Urinary bladder (tissue), 4 donors: Measurements from ENCODE around the gene ACTMAP. TPM values are rescaled to one million over a fixed set of nuclear protein-coding genes. Genes with fewer than 3 reads are reported as not detected.
"Not testable (repeated sequence)": the region's sequence is repeated elsewhere in the genome, so short reads cannot be mapped to it uniquely, and the experiment has no call there.

ENCODE experiments used
- DNase-seq: peaks from one replicate; pipeline ENCODE4 v3.0.0-alpha.2; 2015; ENCODE audit errors: extremely low spot score
- H3K27ac ChIP-seq: one replicate; pipeline ENCODE4 v1.5.1; 2013; ENCODE audit warnings: low read depth, mild to moderate bottlenecking, moderate library complexity
- H3K36me3 ChIP-seq: one replicate; pipeline ENCODE4 v1.6.1; 2013; ENCODE audit warnings: mild to moderate bottlenecking, moderate library complexity; ENCODE audit not compliant: insufficient read depth
- H3K4me1 ChIP-seq: one replicate; pipeline ENCODE4 v1.6.1; 2013; ENCODE audit warnings: mild to moderate bottlenecking, moderate library complexity; ENCODE audit not compliant: insufficient read depth
- H3K4me3 ChIP-seq: one replicate; pipeline ENCODE4 v1.5.1; 2013; ENCODE audit warnings: low read depth, low read length
- WGBS: extraction: QIAGEN DNeasy Blood & Tissue Kit; methylation state at CpG from one replicate; pipeline ENCODE4 v1.1.7; 2013; 5-methylcytosine and 5-hydroxymethylcytosine counted together
- polyA plus RNA-seq: library from polyadenylated mRNA; stranded (reverse); fragments of 200-250 nt; gene quantifications from one replicate; pipeline ENCODE4 v1.2.3, GENCODE V29; 2013
- total RNA-seq: library from RNA; depleted of rRNA; stranded (reverse); fragments of >200 nt; gene quantifications from one replicate; pipeline ENCODE4 v1.2.3, GENCODE V29; 2014
- donor health status: healthy with polysubstance abuse.
- donor health status: healthy.

The ACTMAP gene
- total RNA-seq (0.79 TPM), polyA plus RNA-seq (5.7 TPM)

GRCh38 chr19:40750058-40750873 is at the start of gene ACTMAP:
ACTMAP (minus strand) TSS chr19:40750477; CDS start chr19:40749803, 674 bp downstream.
- peak within 1 kb of the TSS; percentile 84 for H3K27ac ChIP-seq
- peak within 1 kb of the TSS; percentile 66 for H3K4me3 ChIP-seq
- H3K4me1 ChIP-seq, result peaks cover 1% of the 10 kb centered on the region
- peak; percentile 100 for DNase-seq
- H3K36me3 ChIP-seq, result no peaks in the 10 kb centered on the region
- under 1% methylated on average over 43 of the region's 43 CpGs for WGBS

- 1% methylated on average over 40 of the region's 40 CpGs for WGBS
- peak overlapping the region; percentile 90 for H3K4me3 ChIP-seq
- no peaks in the 10 kb centered on the region for H3K4me1 ChIP-seq
- DNase-seq, result no peak
- peaks cover 5% of the 10 kb centered on the region for H3K36me3 ChIP-seq
- peak overlapping the region; percentile 94 for H3K27ac ChIP-seq
These were observed 49.5 kb upstream of the ACTMAP start for GRCh38 chr19:40799558-40800338.

GRCh38 chr19:40798683-40799557 is 48.6 kb upstream of the ACTMAP start, which contains the start of gene EGLN2:
EGLN2 (plus strand) TSS chr19:40799191; CDS start chr19:40800573, 1,382 bp downstream.
- H3K4me1 ChIP-seq, result no peaks in the 10 kb centered on the region
- peak within 1 kb of the TSS; percentile 90 for H3K4me3 ChIP-seq
- peak within 1 kb of the TSS; percentile 94 for H3K27ac ChIP-seq
- peak; percentile 99 for DNase-seq
- peaks cover 5% of the 10 kb centered on the region for H3K36me3 ChIP-seq
- WGBS, result under 1% methylated on average over 99 of the region's 110 CpGs

- no peak for DNase-seq
- no peaks in the 10 kb centered on the region for H3K4me1 ChIP-seq
These were observed 47.8 kb upstream of the ACTMAP start for GRCh38 chr19:40797963-40798682.

GRCh38 chr19:40797166-40797962 is 47.1 kb upstream of the ACTMAP start:
- 93% methylated on average over 14 of the region's 14 CpGs for WGBS
- H3K36me3 ChIP-seq, result peaks cover 6% of the 10 kb centered on the region
- no peak for DNase-seq
- H3K4me1 ChIP-seq, result no peaks in the 10 kb centered on the region
- H3K4me3 ChIP-seq, result no peak overlapping the region
- no peak overlapping the region for H3K27ac ChIP-seq

More at GRCh38 chr19:40797963-40798682, 47.8 kb upstream of the ACTMAP start:
- Histone ChIP-seq H3K4me3 (peak overlapping the region; percentile 14), H3K36me3 (peaks cover 5% of the 10 kb centered on the region), H3K27ac (peak overlapping the region; percentile 75)
- 11% methylated on average over 28 of the region's 28 CpGs for WGBS

GRCh38 chr19:40791996-40792395 is 41.7 kb upstream of the ACTMAP start:
- H3K4me3 ChIP-seq, result no peak overlapping the region
- DNase-seq, result no peak
- H3K4me1 ChIP-seq, result no peaks in the 10 kb centered on the region
- peaks cover 1% of the 10 kb centered on the region for H3K36me3 ChIP-seq
- H3K27ac ChIP-seq, result no peak overlapping the region
- WGBS, result 81% methylated on average over 3 of the region's 3 CpGs

- Histone ChIP-seq H3K4me1 (no peaks in the 10 kb centered on the region), H3K4me3 (no peak overlapping the region), H3K27ac (no peak overlapping the region), H3K36me3 (peaks cover 1% of the 10 kb centered on the region)
- WGBS, result 92% methylated on average over 7 of the region's 7 CpGs
- DNase-seq, result no peak
These were observed 41.1 kb upstream of the ACTMAP start for GRCh38 chr19:40791349-40791748.

- WGBS, result 90% methylated on average over 25 of the region's 25 CpGs
These were observed 36.1 kb upstream of the ACTMAP start for GRCh38 chr19:40786060-40787037.

GRCh38 chr19:40785526-40785925 is 35.2 kb upstream of the ACTMAP start:
- Histone ChIP-seq H3K27ac (no peak overlapping the region), H3K4me1 (no peaks in the 10 kb centered on the region), H3K36me3 (no peaks in the 10 kb centered on the region), H3K4me3 (no peak overlapping the region)
- no peak for DNase-seq
- WGBS, result 72% methylated on average over 1 of the region's 1 CpG

More at GRCh38 chr19:40786060-40787037, 36.1 kb upstream of the ACTMAP start:
- H3K4me3 ChIP-seq, result no peak overlapping the region
- no peak for DNase-seq
- no peak overlapping the region for H3K27ac ChIP-seq
- H3K4me1 ChIP-seq, result no peaks in the 10 kb centered on the region
- H3K36me3 ChIP-seq, result no peaks in the 10 kb centered on the region

GRCh38 chr19:40784146-40784545 is 33.9 kb upstream of the ACTMAP start:
- not testable (repeated sequence) for H3K27ac ChIP-seq, H3K4me1 ChIP-seq, H3K36me3 ChIP-seq, DNase-seq, H3K4me3 ChIP-seq
- WGBS, result 96% methylated on average over 2 of the region's 2 CpGs

GRCh38 chr19:40783711-40784110 is 33.4 kb upstream of the ACTMAP start:
- Histone ChIP-seq H3K36me3 (no peaks in the 10 kb centered on the region), H3K4me1 (no peaks in the 10 kb centered on the region), H3K4me3 (no peak overlapping the region), H3K27ac (no peak overlapping the region)
- WGBS, result 94% methylated on average over 14 of the region's 14 CpGs
- DNase-seq, result no peak
